ENCODE results near the gene IL1A. TPM values are rescaled to one million over a fixed set of nuclear protein-coding genes. Genes with fewer than 3 reads are reported as not detected.

Gene IL1A
- total RNA-seq, 2 donors from 2014 or later = 1.4 to 6.6 TPM

Other genes starting within 250 kb of the IL1A start
- 10 to 100 TPM; 39.3 to 45.3 TPM for gene POLR1B, start 242.0 kb downstream of the IL1A start, total RNA-seq
- gene CHCHD5, start 199.9 kb downstream of the IL1A start, total RNA-seq = 10 to 100 TPM; 30.4 to 41.8 TPM
- gene SLC20A1, start 138.6 kb downstream of the IL1A start, total RNA-seq = 10 to 100 TPM; 54.3 to 66.1 TPM
- 1 to 10 TPM in 1 of 2 donors, not detected in 1; 1.2 TPM for gene NT5DC4, start 63.5 kb downstream of the IL1A start, total RNA-seq
- 10 to 100 TPM; 45.5 to 47.7 TPM for gene CKAP2L, start 19.9 kb downstream of the IL1A start, total RNA-seq
- gene IL1B, start 52.3 kb upstream of the IL1A start, total RNA-seq = under 1 TPM in 1 of 2 donors, not detected in 1; 0.14 TPM
- not detected for gene IL37, start 126.7 kb upstream of the IL1A start, total RNA-seq
- gene IL36G, start 193.5 kb upstream of the IL1A start, total RNA-seq = not detected
- under 1 TPM in 1 of 2 donors, not detected in 1; 0.84 TPM for gene IL36A, start 221.0 kb upstream of the IL1A start, total RNA-seq

Data from activated T-cell treated with anti-CD3 and anti-CD28 coated beads, Interleukin-2, amount 50 U/mL, for 72 hours (primary cell).